Neutrophil (primary cell): ENCODE results near the gene CEP250.

ENCODE experiments used
- H3K27ac ChIP-seq: fragments of 200-600 bp; sonication (generic); 2 replicates; pipeline ENCODE4 v1.5.1; 2016; ENCODE audit warnings: mild to moderate bottlenecking, moderate library complexity
- H3K27me3 ChIP-seq: fragments of 200-600 bp; sonication (generic); 2 replicates; pipeline ENCODE4 v1.6.0; 2016; ENCODE audit warnings: mild to moderate bottlenecking
- H3K36me3 ChIP-seq: fragments of 200-600 bp; sonication (generic); 2 replicates; pipeline ENCODE4 v1.5.1; 2017
- H3K4me1 ChIP-seq, 2 experiments: fragments of 200-600 bp in 1 of 2; sonication (generic) in 1 of 2; 1 replicate in 1 of 2; 2 replicates in 1 of 2; pipeline versions ENCODE4 v1.5.1 to v1.6.1; 2013 to 2016; ENCODE audit warnings: low read depth in 1 of 2, low read length in 1 of 2, mild to moderate bottlenecking in 1 of 2, moderate library complexity in 1 of 2; ENCODE audit not compliant: control insufficient read depth in 1 of 2, insufficient read depth in 1 of 2
- H3K4me3 ChIP-seq, 2 experiments: fragments of 200-600 bp in 1 of 2; sonication (generic) in 1 of 2; 1 replicate in 1 of 2; 2 replicates in 1 of 2; pipeline ENCODE4 v1.5.1; 2013 to 2016; ENCODE audit warnings: low read depth in 1 of 2, low read length in 1 of 2, mild to moderate bottlenecking in 1 of 2, moderate library complexity in 1 of 2
- H3K9me3 ChIP-seq: fragments of 200-600 bp; sonication (generic); 2 replicates; pipeline ENCODE4 v1.5.1; 2016
- CTCF ChIP-seq: fragments of 200-600 bp; sonication (generic); IDR thresholded peaks from 2 replicates; pipeline ENCODE4 v1.5.1; 2016; ENCODE audit warnings: antibody characterized with exemption

CEP250 gene

GRCh38 chr20:35454881-35455609, at the start of gene CEP250:
Gene CEP250 (plus strand): TSS chr20:35455598. CDS start chr20:35462368, 6,770 bp downstream.
- Histone ChIP-seq H3K36me3 (no peaks in the 10 kb centered on the region), H3K4me1 (peaks cover 12 to 14% of the 10 kb centered on the region in 2 experiments), H3K27ac (peak within 1 kb of the TSS; percentile 84), H3K9me3 (no peaks in the 10 kb centered on the region), H3K27me3 (no peaks in the 10 kb centered on the region), H3K4me3 (peak within 1 kb of the TSS; percentile 90 to 93)
- peak; percentile 65 for TF ChIP-seq CTCF

GRCh38 chr20:35405775-35406174, 49.6 kb upstream of the CEP250 start:
- Histone ChIP-seq H3K27ac (no peak overlapping the region), H3K27me3 (no peaks in the 10 kb centered on the region), H3K9me3 (no peaks in the 10 kb centered on the region), H3K4me3 (no peak overlapping the region), H3K4me1 (no peaks in the 10 kb centered on the region), H3K36me3 (peaks cover 6% of the 10 kb centered on the region)
- TF ChIP-seq CTCF, result no peak

DNA sequence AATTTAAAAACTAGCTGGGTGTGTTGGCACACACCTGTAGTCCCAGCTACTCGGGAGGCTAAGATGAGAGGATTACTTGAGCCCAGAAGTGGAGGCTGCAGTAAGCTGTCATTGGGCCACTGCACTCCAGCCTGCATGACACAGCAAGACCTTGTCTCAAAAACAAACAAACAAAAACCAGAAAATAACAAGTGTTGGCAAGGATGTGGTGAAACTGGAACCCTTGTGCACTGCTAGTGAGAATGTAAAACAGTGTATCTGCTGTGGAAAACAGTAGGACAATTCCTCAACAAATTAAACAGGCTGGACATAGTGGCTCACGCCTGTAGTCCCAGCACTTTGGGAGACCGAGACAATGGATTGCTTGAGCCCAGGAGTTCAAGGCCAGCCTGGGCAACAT, 47.1 kb upstream of the CEP250 start:
- Histone ChIP-seq H3K27ac (no peak overlapping the region), H3K9me3 (no peaks in the 10 kb centered on the region), H3K4me1 (peaks cover 8 to 11% of the 10 kb centered on the region in 2 experiments), H3K36me3 (peaks cover 6% of the 10 kb centered on the region), H3K27me3 (no peaks in the 10 kb centered on the region), H3K4me3 (no peak overlapping the region)
- TF ChIP-seq CTCF, result no peak

DNA sequence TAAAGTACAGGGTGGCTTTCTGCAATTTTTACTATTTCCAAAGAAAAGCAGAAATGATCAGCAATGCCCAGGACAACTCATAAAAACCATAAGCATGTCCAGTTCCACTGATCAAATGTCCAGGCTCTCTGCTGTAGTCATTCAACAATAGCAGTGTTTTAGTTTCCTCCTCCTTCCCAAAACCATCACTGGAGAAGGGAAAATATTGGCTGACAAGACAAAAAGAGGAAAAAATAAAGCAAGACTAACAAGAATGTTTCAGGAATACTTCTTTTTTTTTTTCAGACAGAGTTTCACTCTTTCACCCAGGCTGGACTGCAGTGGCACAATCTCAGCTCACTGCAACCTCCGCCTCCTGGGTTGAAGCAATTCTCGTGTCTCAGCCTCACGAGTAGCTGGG, 45.9 kb upstream of the CEP250 start:
- no peak overlapping the region for H3K4me3 ChIP-seq
- H3K27ac ChIP-seq, result no peak overlapping the region
- peaks cover 3% of the 10 kb centered on the region for H3K27me3 ChIP-seq
- H3K4me1 ChIP-seq, result peaks cover 8 to 11% of the 10 kb centered on the region in 2 experiments
- TF ChIP-seq CTCF, result no peak
- H3K9me3 ChIP-seq, result no peaks in the 10 kb centered on the region
- peaks cover 6% of the 10 kb centered on the region for H3K36me3 ChIP-seq

- Histone ChIP-seq H3K4me1 (peaks cover 8 to 11% of the 10 kb centered on the region in 2 experiments), H3K27ac (no peak overlapping the region), H3K36me3 (peaks cover 6% of the 10 kb centered on the region), H3K4me3 (no peak overlapping the region), H3K27me3 (peaks cover 13% of the 10 kb centered on the region), H3K9me3 (no peaks in the 10 kb centered on the region)
- no peak for TF ChIP-seq CTCF
Measured at GRCh38 chr20:35410613-35411012, 44.8 kb upstream of the CEP250 start.
